ENCODE measurements around the gene HARBI1. TPM values are rescaled to one million over a fixed set of nuclear protein-coding genes. Genes with fewer than 3 reads are reported as not detected.

HARBI1 gene
- total and polyA plus RNA-seq, 2 of the 4 experiments (the other 2 are of a cell fraction): 2.7 to 5.2 TPM

GRCh38 chr11:46657186-46657585 lies 40.2 kb upstream of the HARBI1 start:
- H3K56ac ChIP-seq (ENCODE audit: extremely low read depth, insufficient read depth, low read length): no peak overlapping the region
- H3K14ac ChIP-seq (replicated peaks; ENCODE audit: low read depth, low read length): peak overlapping the region; percentile 71; the same call in 1 of the 2 replicates
- H2BK20ac ChIP-seq (ENCODE audit: low read depth, low read length): 0 out of 2 replicates have a peak overlapping the region, but pooled peaks have one; percentile 33
- ChIA-PET POLR2A (ENCODE audit: unreplicated experiment) (interaction anchor here (0.7 kb wide), 1 partner anchor 269 kb away, joined by 9 read pairs; no protein-coding TSS in a partner anchor), CTCF (no interaction called here)
- H4K8ac ChIP-seq (ENCODE audit: low read depth in 2 of 2, low read length in 2 of 2): peak overlapping the region in 1 of 2 experiments; percentile 83; a peak in 2 of 4 replicates
- no peak overlapping the region for H3K4me3 ChIP-seq (ENCODE audit: insufficient read depth, low read depth, low read length)
- peak overlapping the region; percentile 42 for H4K5ac ChIP-seq (ENCODE audit: low read depth, low read length)
- H3K9me1 ChIP-seq (ENCODE audit: insufficient read depth, low read length): no peaks in the 10 kb centered on the region
- in situ Hi-C loops (cut with MboI; ENCODE audit: low sequenced_read_pairs) (no loop called here), dilution Hi-C loops (cut with HindIII; ENCODE audit: low sequenced_read_pairs, unreplicated experiment) (no loop called here), intact Hi-C loops (cut with micrococcal nuclease) (no loop called here)
- no peak overlapping the region for H2AFZ ChIP-seq (replicated peaks; ENCODE audit: low read length, poor library complexity)
- 0 out of 4 replicates have a peak, but pooled peaks cover 0 to 9% of the 10 kb centered on the region in 2 experiments for H3K79me1 ChIP-seq (ENCODE audit: low read depth in 1 of 2, low read length in 2 of 2)
- H4K20me1 ChIP-seq (ENCODE audit: insufficient read depth, low read length): no peaks in the 10 kb centered on the region
- H3K9ac ChIP-seq (ENCODE audit: low read depth, low read length): no peak overlapping the region
- peak overlapping the region; percentile 12 for H3K18ac ChIP-seq (ENCODE audit: low read depth, low read length)
- H4K91ac ChIP-seq (ENCODE audit: insufficient read depth, low read depth, low read length): peak overlapping the region; percentile 72
- BruUV-seq (replicated peaks): no TSS peak
- no peak overlapping the region for H3K4me2 ChIP-seq (ENCODE audit: low read depth, low read length)
- no peak overlapping the region; the same call in 1 of the 2 replicates for H2AK5ac ChIP-seq (ENCODE audit: low read depth, low read length)
- H3K36me3 ChIP-seq (ENCODE audit: control insufficient read depth, insufficient read depth, low read length): peaks cover 25% of the 10 kb centered on the region
- no peak overlapping the region for H2BK15ac ChIP-seq (ENCODE audit: low read depth, low read length)
- peak overlapping the region; percentile 89 for H2BK5ac ChIP-seq (ENCODE audit: low read depth, low read length, poor library complexity, severe bottlenecking)
- no peak overlapping the region for H3K23ac ChIP-seq (ENCODE audit: low read depth, low read length)
- H3K27me3 ChIP-seq (ENCODE audit: control insufficient read depth, insufficient read depth, low read length): no peaks in the 10 kb centered on the region
- H2BK120ac ChIP-seq (ENCODE audit: low read depth, low read length): peak overlapping the region; percentile 91
- no peaks in the 10 kb centered on the region for H3K9me3 ChIP-seq (ENCODE audit: control insufficient read depth, insufficient read depth, low read length)
- 88% methylated on average over 1 of the region's 3 CpGs; no CpG with 5 or more reads in 1 of the 2 experiments for WGBS, 2 experiments (ENCODE audit: extremely low coverage in 2 of 2, insufficient read length in 1 of 2)
- peak overlapping the region; percentile 22; the same call in 1 of the 2 replicates for H3K27ac ChIP-seq (ENCODE audit: insufficient read depth, low read length)
- no peak for TF ChIP-seq BHLHE40 (IDR thresholded peaks at IDR 0.05; ENCODE audit: low read depth, low read length)
- no peak for DNase-seq
- no peak for ATAC-seq (ENCODE audit: low read depth)
- H3K4ac ChIP-seq (ENCODE audit: low read depth, low read length): peak overlapping the region; percentile 87; the same call in 1 of the 2 replicates
- H2AK9ac ChIP-seq (replicated peaks; ENCODE audit: low read depth, low read length, poor library complexity): no peak overlapping the region
- peaks cover 7% of the 10 kb centered on the region for H3K4me1 ChIP-seq (ENCODE audit: control insufficient read depth, insufficient read depth, low read length)

All from IMR-90 (cell line).